HUES64 (cell line): ENCODE data around the gene ALCAM.

ENCODE experiments used
- H3K27ac ChIP-seq: 2 replicates; pipeline ENCODE4 v1.7.0; 2013; ENCODE audit warnings: low read depth, low read length, inconsistent platforms
- H3K27me3 ChIP-seq: 2 replicates; pipeline ENCODE4 v1.6.1; 2013; ENCODE audit warnings: mild to moderate bottlenecking, low read length; ENCODE audit not compliant: insufficient read depth
- H3K36me3 ChIP-seq: 2 replicates; pipeline ENCODE4 v1.6.1; 2013; ENCODE audit warnings: mild to moderate bottlenecking, low read length; ENCODE audit not compliant: insufficient read depth
- H3K4me1 ChIP-seq: 2 replicates; pipeline ENCODE4 v1.6.1; 2013; ENCODE audit warnings: mild to moderate bottlenecking, low read length, moderate library complexity; ENCODE audit not compliant: insufficient read depth
- H3K4me3 ChIP-seq: 2 replicates; pipeline ENCODE4 v1.5.1; 2013; ENCODE audit warnings: mild to moderate bottlenecking, low read length, moderate library complexity
- H3K9ac ChIP-seq: 2 replicates; pipeline ENCODE4 v1.6.1; 2013; ENCODE audit warnings: mild to moderate bottlenecking, low read depth, low read length
- H3K9me3 ChIP-seq: 2 replicates; pipeline ENCODE4 v1.6.1; 2013; ENCODE audit warnings: low read depth, low read length; ENCODE audit not compliant: insufficient read depth
- WGBS: fragments of 150-250, 120-280 bp; methylation state at CpG from one replicate; pipeline ENCODE4 v1.1.7; 2013; ENCODE audit warnings: missing lambda C conversion rate; 5-methylcytosine and 5-hydroxymethylcytosine counted together

The ALCAM gene

GRCh38 chr3:105516972-105517371 is 150.3 kb downstream of the ALCAM start:
- Histone ChIP-seq H3K36me3 (no peaks in the 10 kb centered on the region), H3K27ac (no peak overlapping the region), H3K27me3 (no peaks in the 10 kb centered on the region), H3K9ac (no peak overlapping the region), H3K4me3 (no peak overlapping the region), H3K4me1 (peaks cover 15% of the 10 kb centered on the region; the same call in 1 of the 2 replicates), H3K9me3 (no peaks in the 10 kb centered on the region)
- WGBS: 73% methylated on average over 6 of the region's 6 CpGs

GRCh38 chr3:105518203-105518602 is 151.5 kb downstream of the ALCAM start:
- Histone ChIP-seq H3K4me3 (no peak overlapping the region), H3K4me1 (peaks cover 12% of the 10 kb centered on the region; the same call in 1 of the 2 replicates), H3K9ac (no peak overlapping the region), H3K27me3 (no peaks in the 10 kb centered on the region), H3K36me3 (no peaks in the 10 kb centered on the region), H3K9me3 (no peaks in the 10 kb centered on the region), H3K27ac (no peak overlapping the region)

- Histone ChIP-seq H3K9me3 (no peaks in the 10 kb centered on the region), H3K4me1 (peaks cover 12% of the 10 kb centered on the region; the same call in 1 of the 2 replicates), H3K27me3 (no peaks in the 10 kb centered on the region)
Measured at GRCh38 chr3:105518806-105519418, 152.2 kb downstream of the ALCAM start.

DNA sequence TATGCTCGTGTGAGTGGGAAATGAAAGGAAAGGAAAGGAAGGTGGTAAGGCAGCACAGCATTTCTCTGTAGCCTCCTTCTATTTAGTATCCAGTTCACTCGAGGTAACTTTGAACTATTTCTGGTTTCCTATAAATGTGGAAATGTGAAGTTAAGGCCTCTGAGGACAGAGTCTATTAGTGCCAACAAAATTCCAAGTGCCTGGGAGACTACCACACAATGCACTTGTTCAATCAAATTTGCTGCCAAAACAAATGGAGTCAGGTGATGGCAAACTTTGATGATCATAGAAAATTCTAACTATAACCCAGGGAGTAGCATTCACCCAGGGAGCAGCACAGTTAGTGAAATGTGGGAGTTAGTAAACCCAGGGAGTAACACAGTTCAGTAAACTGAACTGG is 155.1 kb downstream of the ALCAM start:
- no peak overlapping the region for H3K4me3 ChIP-seq
- H3K9me3 ChIP-seq: no peaks in the 10 kb centered on the region
- peaks cover 12% of the 10 kb centered on the region; the same call in 1 of the 2 replicates for H3K4me1 ChIP-seq
- 100% methylated on average over 2 of the region's 2 CpGs for WGBS
- H3K36me3 ChIP-seq: no peaks in the 10 kb centered on the region
- H3K9ac ChIP-seq: no peak overlapping the region
- H3K27ac ChIP-seq: no peak overlapping the region
- no peaks in the 10 kb centered on the region for H3K27me3 ChIP-seq

More at GRCh38 chr3:105518806-105519418, 152.2 kb downstream of the ALCAM start:
- Histone ChIP-seq H3K9ac (no peak overlapping the region), H3K27ac (no peak overlapping the region), H3K4me3 (no peak overlapping the region), H3K36me3 (no peaks in the 10 kb centered on the region)
- WGBS: 27% methylated on average over 3 of the region's 4 CpGs

DNA sequence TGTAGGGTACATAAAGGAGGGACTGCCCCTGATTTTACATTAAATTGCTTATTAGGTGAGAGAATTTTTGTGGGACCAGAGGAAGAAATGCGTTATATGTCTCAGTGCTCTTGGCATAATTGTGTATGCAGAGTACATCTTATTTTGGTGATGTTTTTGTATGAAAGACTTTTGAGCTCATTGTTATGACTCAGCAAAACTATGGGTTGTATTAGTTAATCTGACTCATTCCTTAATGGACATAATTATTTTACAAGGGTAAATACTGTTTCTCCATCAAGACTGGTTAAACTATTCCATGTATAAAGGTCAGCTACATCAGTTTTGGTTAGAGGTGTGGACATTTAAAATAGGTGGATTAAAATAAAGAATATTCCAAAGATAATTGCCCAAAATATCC is 156.8 kb downstream of the ALCAM start:
- H3K36me3 ChIP-seq: no peaks in the 10 kb centered on the region
- WGBS: 95% methylated on average over 1 of the region's 1 CpG
- H3K4me3 ChIP-seq: no peak overlapping the region
- no peak overlapping the region for H3K9ac ChIP-seq
- H3K9me3 ChIP-seq: no peaks in the 10 kb centered on the region
- no peaks in the 10 kb centered on the region for H3K27me3 ChIP-seq
- no peak overlapping the region for H3K27ac ChIP-seq
- peaks cover 12% of the 10 kb centered on the region; the same call in 1 of the 2 replicates for H3K4me1 ChIP-seq

DNA sequence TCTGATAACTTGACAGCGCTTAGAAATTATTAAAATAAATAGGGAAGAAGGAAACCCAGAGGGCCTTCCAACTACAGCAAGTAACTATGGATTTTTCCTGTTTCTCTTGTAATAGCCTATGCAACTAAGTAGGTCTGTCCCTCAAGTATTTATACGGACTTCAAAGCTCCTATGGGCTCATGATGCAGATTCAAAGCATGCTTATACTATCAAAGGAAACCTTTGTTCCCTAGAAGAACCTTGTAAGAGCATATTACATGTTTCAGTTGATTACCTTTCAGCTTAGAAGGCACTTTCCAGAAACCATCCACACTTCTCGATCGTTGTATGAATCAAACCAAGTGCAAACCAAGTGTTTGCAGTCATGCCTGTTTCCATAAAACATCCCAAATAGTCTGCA is 158.8 kb downstream of the ALCAM start:
- Histone ChIP-seq H3K9me3 (no peaks in the 10 kb centered on the region), H3K4me3 (no peak overlapping the region), H3K36me3 (no peaks in the 10 kb centered on the region), H3K27me3 (no peaks in the 10 kb centered on the region), H3K27ac (no peak overlapping the region), H3K9ac (no peak overlapping the region), H3K4me1 (peaks cover 12% of the 10 kb centered on the region; the same call in 1 of the 2 replicates)
- WGBS: 61% methylated on average over 3 of the region's 4 CpGs

DNA sequence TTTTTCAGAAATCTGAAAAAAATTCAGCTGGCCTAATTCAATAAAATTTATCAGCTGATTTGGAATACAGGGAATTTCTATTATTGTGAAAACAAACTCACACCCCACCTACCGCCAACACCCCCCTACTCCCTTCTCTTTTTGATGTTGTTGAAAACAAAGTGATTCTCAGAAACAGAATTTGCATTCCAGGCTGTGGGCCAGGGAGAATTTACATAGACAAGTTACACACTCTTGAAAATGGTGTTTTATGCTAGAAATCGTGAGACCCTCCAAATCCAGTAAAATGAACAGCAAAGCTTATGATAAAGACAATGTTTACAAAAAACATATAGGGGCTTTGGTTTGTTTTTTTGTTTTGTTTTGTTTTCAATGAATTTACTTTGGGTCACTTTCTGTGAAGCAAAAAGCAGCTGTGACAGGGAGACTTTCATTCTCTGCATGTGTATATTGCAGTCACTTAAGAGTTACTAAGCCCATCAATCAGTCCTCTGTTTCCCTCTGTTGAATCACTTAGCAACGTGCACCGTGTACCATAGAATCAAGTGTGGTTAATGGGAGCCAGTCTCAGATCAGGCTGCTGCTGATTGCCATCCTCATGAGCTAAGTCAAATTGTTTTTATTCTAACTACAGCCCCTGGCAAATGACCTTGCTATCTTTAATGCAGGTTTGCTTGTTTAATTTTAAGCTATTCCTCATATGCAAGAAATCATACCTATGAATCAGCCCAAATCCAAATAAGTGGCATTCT is 159.8 kb downstream of the ALCAM start:
- WGBS: 84% methylated on average over 3 of the region's 4 CpGs
- Histone ChIP-seq H3K4me3 (no peak overlapping the region), H3K4me1 (peaks cover 12% of the 10 kb centered on the region; the same call in 1 of the 2 replicates), H3K27ac (no peak overlapping the region), H3K27me3 (no peaks in the 10 kb centered on the region), H3K9ac (no peak overlapping the region), H3K36me3 (no peaks in the 10 kb centered on the region), H3K9me3 (no peaks in the 10 kb centered on the region)

- Histone ChIP-seq H3K27ac (no peak overlapping the region), H3K4me1 (peaks cover 12% of the 10 kb centered on the region; the same call in 1 of the 2 replicates), H3K9me3 (no peaks in the 10 kb centered on the region), H3K9ac (no peak overlapping the region), H3K27me3 (no peaks in the 10 kb centered on the region), H3K4me3 (no peak overlapping the region), H3K36me3 (no peaks in the 10 kb centered on the region)
Measured at GRCh38 chr3:105527535-105527934, 160.8 kb downstream of the ALCAM start.

- H3K36me3 ChIP-seq: no peaks in the 10 kb centered on the region
- H3K27ac ChIP-seq: no peak overlapping the region
- no peaks in the 10 kb centered on the region for H3K9me3 ChIP-seq
- no peak overlapping the region for H3K4me3 ChIP-seq
- no peaks in the 10 kb centered on the region for H3K27me3 ChIP-seq
- WGBS: 84% methylated on average over 2 of the region's 3 CpGs
- no peak overlapping the region for H3K9ac ChIP-seq
- peaks cover 12% of the 10 kb centered on the region; the same call in 1 of the 2 replicates for H3K4me1 ChIP-seq
Measured at GRCh38 chr3:105527949-105528348, 161.2 kb downstream of the ALCAM start.

DNA sequence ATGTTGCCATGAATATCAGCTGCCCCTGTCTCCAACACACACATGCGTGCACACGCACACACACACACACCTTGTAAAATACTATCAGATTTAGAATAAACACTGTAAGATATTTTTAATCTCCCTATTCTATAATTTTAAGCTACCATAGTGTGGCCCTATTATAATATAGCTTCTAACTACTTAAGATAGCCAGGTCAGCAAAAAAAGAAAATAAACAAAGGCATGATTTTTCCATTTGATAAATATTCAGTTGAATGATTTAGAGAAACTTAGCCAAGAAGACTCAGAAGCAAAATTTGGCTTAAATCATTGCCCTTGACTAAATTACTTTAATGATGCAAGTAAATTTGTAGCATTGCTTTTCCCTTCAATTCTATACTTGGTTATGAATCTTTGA is 162.2 kb downstream of the ALCAM start:
- no peak overlapping the region for H3K4me3 ChIP-seq
- WGBS: 96% methylated on average over 2 of the region's 2 CpGs
- H3K27me3 ChIP-seq: no peaks in the 10 kb centered on the region
- peaks cover 2% of the 10 kb centered on the region; the same call in 1 of the 2 replicates for H3K36me3 ChIP-seq
- H3K9me3 ChIP-seq: no peaks in the 10 kb centered on the region
- no peak overlapping the region for H3K27ac ChIP-seq
- no peak overlapping the region for H3K9ac ChIP-seq
- H3K4me1 ChIP-seq: peaks cover 12% of the 10 kb centered on the region; the same call in 1 of the 2 replicates

- peaks cover 5% of the 10 kb centered on the region for H3K36me3 ChIP-seq
- H3K9ac ChIP-seq: no peak overlapping the region
- H3K27ac ChIP-seq: no peak overlapping the region
- 95% methylated on average over 1 of the region's 1 CpG for WGBS
- peaks cover 12% of the 10 kb centered on the region; the same call in 1 of the 2 replicates for H3K4me1 ChIP-seq
- H3K27me3 ChIP-seq: no peaks in the 10 kb centered on the region
- no peaks in the 10 kb centered on the region for H3K9me3 ChIP-seq
- no peak overlapping the region for H3K4me3 ChIP-seq
Measured at GRCh38 chr3:105529456-105529855, 162.7 kb downstream of the ALCAM start.
